Glomerular visceral epithelial cell (primary cell): ENCODE data around the gene SLC39A6.

ENCODE experiments used
- DNase-seq: peaks from one replicate; pipeline ENCODE4 v3.0.0-alpha.2; 2016; ENCODE audit errors: extremely low spot score

Gene SLC39A6

DNA sequence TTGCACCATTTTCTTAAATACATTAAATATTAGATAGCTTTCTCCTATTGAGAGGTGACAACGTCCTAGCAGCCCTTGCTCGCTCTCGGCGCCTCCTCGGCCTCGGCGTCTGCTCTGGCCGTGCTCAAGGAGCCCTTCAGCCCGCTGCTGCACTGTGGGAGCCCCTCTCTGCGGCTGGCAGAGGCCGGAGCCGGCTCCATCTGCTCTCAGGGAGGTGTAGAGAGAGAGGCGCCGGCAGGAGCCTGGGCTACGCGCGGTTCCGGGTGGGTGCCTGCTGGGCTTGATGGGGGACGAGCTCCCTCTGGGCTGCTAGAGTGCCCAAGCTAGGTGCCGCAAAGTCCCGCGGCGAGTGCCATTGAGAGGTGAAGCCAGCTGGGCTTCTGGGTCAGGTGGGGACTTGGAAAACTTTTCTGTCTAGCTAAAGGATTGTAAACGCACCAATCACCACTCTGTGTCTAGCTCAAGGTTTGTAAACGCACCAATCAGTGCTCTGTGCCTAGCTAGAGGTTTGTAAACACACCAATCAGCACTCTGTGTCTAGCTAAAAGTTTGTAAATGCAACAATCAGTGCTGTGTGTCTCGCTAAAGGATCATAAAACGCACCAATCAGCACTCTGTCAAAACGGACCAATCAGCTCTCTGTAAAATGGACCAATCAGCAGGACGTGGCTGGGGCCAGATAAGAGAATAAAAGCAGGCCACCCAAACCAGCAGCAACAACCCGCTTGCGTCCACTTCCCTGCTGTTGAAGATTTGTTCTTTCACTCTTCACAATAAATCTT lies 64.9 kb downstream of the SLC39A6 start:
- no peak for DNase-seq

DNA sequence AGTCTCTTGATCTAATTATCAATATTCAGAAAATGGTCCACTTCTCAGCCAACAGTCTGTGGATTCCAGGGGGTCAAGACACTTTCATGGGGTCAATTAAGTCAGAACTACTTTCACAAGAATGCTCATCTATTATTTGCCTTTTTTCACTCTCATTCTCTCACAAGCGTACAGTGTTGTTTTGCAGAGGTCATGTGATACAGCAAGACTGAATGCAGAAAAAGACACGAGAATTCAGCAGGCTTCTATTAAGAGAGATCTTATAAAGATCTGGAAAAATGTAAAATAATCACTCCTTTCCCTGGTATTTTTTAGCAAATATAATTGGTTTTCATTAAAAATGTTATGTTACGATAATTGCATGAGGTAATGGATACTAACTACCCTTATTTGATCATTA lies 70.5 kb downstream of the SLC39A6 start:
- DNase-seq = no peak
